SK-N-MC (cell line): ENCODE measurements around the gene DAND5.

Source experiments
- EZH2 ChIP-seq: fragments of 200-600 bp; sonication (generic); IDR thresholded peaks from one replicate; pipeline ENCODE4 v1.6.1; 2017; ENCODE audit warnings: antibody characterized with exemption
- POLR2AphosphoS5 ChIP-seq: IDR thresholded peaks from 2 replicates; pipeline ENCODE4 v1.6.1; 2012; ENCODE audit warnings: mild to moderate bottlenecking, low read depth, low read length, borderline replicate concordance

- TF ChIP-seq EZH2, result no peak
- TF ChIP-seq POLR2AphosphoS5, result no peak; the same call in 1 of the 2 replicates
Observed at GRCh38 chr19:12946731-12947496, 22.5 kb upstream of the DAND5 start.
